Motor neuron (in vitro differentiated cells): ENCODE measurements around the gene FAM163A. TPM values are rescaled to one million over a fixed set of nuclear protein-coding genes. Genes with fewer than 3 reads are reported as not detected.
"Not testable (repeated sequence)": the region's sequence is repeated elsewhere in the genome, so short reads cannot be mapped to it uniquely, and the experiment has no call there.

Experiments used
- ATAC-seq, 8 experiments: fragments of 200-7000 bp; cut with Tn5 transposase; replicated peaks in 6 of 8; 2 replicates each; pipeline ENCODE4 v1.8.0; 2021; ENCODE audit warnings: mild to moderate bottlenecking in 8 of 8, moderate library complexity in 8 of 8
- H3K27ac ChIP-seq, 2 donors: fragments of 250-450 bp; sonication (Bioruptor Pico); 2 replicates each; pipeline ENCODE4 v1.9.0; 2021; ENCODE audit warnings: antibody characterized with exemption in 2 of 2, mild to moderate bottlenecking in 2 of 2, moderate library complexity in 1 of 2
- H3K4me1 ChIP-seq, 2 donors: fragments of 250-450 bp; sonication (Bioruptor Pico); replicated peaks in 1 of 2; 2 replicates each; pipeline ENCODE4 v1.6.1; 2021; ENCODE audit warnings: antibody characterized with exemption in 2 of 2, mild to moderate bottlenecking in 2 of 2, moderate library complexity in 1 of 2
- H3K4me3 ChIP-seq, 5 donors: fragments of 250-450 bp; sonication (Bioruptor Pico); 2 replicates each; pipeline ENCODE4 v1.9.0; 2021; ENCODE audit warnings: antibody characterized with exemption in 5 of 5, mild to moderate bottlenecking in 5 of 5, moderate library complexity in 4 of 5
- WGBS, 10 experiments: fragments of 450-650 bp; shearing (Covaris generic); methylation state at CpG; one replicate each; pipeline ENCODE4 v1.0.0; 2022; 5-methylcytosine and 5-hydroxymethylcytosine counted together
- in situ Hi-C, 9 experiments: fragments of 400-800 bp; cut with MboI; loops; one replicate each; pipeline ENCODE4 v1.15.0; 2021; ENCODE audit warnings: low sequenced_read_pairs in 9 of 9, low pct_unique_long_range_greater_than_20kb in 2 of 9; ENCODE audit not compliant: unreplicated experiment in 9 of 9
- total RNA-seq, 8 experiments: library from RNA; unstranded; fragments of 300-600 nt; gene quantifications; 2 replicates each; pipeline versions ENCODE4 v1.2.3 to v1.2.4, GENCODE V29; 2022

The FAM163A gene
- total RNA-seq: 1 to 10 TPM in 4 of 8 experiments, under 1 TPM in 4; 0.13 to 4.8 (median 1.6) TPM

- Histone ChIP-seq H3K4me3 (peak within 1 kb of the TSS; percentile 34 to 39 (median 37)), H3K27ac (no peak within 1 kb of the TSS), H3K4me1 (peaks cover 0 to 7% of the 10 kb centered on the region in 2 donors)
- in situ Hi-C loops: no loop called here
- ATAC-seq: peak in 6 of 8 experiments; percentile 57 to 83 (median 78)
- 0 to 40% (median 7%) methylated on average over 1 to 31 of the region's 92 CpGs; no CpG with 5 or more reads in 1 of the 10 experiments for WGBS, 10 experiments
Measured at GRCh38 chr1:179742717-179743678, at the start of gene FAM163A. Gene FAM163A (plus strand): TSS chr1:179743291. CDS start chr1:179813098, 69,807 bp downstream.

DNA sequence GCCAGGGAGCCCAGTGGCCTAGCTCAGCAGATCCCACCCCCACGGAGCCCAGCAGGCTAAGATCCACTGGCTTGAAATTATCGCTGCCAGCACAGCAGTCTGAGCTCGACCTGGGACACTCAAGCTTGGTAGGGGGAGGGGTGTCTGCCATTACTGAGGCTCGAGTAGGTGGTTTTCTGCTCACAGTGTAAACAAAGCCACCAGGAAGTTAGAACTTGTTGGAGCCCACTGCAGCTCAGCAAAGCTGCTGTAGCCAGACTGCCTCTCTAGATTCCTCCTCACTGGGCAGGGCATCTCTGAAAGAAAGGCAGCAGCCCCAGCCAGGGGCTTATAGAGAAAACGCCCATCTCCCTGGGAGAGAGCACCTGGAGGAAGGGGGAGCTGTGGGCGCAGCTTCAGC, 48.6 kb upstream of the FAM163A start:
- ATAC-seq, H3K27ac ChIP-seq, H3K4me3 ChIP-seq, in situ Hi-C loops, H3K4me1 ChIP-seq: not testable (repeated sequence)
- WGBS, 10 experiments: 6 to 100% (median 50%) methylated on average over 1 to 4 of the region's 6 CpGs; no CpG with 5 or more reads in 2 of the 10 experiments

DNA sequence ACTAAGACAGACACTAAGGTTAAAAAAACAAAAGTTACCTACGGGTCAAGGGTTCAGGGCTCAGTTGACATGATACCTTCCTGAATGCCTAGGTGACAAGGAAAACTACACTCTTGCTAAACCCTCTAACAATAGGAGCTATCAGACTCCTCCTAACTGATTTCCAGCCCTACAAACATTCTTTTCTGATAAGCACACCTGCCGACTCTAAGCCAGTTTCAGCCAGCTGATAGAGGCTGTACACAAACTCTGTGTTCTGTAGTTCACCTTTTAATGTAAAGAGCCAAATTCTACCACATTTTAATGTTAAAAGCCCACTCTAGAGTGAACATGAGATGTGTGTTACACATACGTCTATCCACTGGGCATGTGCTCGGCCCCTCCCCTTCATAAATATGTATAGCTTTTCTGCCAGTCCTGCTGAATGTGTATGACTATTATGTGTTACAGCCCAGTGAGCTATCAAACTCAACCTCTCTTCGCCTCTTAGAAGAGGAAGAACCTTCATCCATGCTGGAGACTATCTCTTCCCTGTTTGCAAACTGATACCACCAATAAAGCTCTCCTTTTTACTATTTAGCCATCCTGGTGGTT, 40.0 kb upstream of the FAM163A start:
- peak in 6 of 8 experiments; percentile 55 to 83 (median 68) for ATAC-seq
- Histone ChIP-seq H3K4me3 (no peak overlapping the region), H3K4me1 (peaks cover 0 to 7% of the 10 kb centered on the region in 2 donors), H3K27ac (no peak overlapping the region)
- in situ Hi-C loops: loop anchor here in 5 of 9 experiments (10.0 to 25.0 kb wide), 3 partner anchors 109 to 784 kb away; no protein-coding TSS in a partner anchor
- WGBS, 10 experiments: 37 to 100% (median 86%) methylated on average over 1 to 5 of the region's 5 CpGs

GRCh38 chr1:179706339-179706941, 36.7 kb upstream of the FAM163A start:
- in situ Hi-C loops: loop anchor here in 7 of 9 experiments (5.0 to 25.0 kb wide), 5 partner anchors 101 to 781 kb away; no protein-coding TSS in a partner anchor
- Histone ChIP-seq H3K4me1 (peaks cover 14 to 32% of the 10 kb centered on the region in 2 donors), H3K27ac (no peak overlapping the region), H3K4me3 (no peak overlapping the region)
- peak in 3 of 8 experiments; percentile 17 to 54 (median 17) for ATAC-seq
- WGBS, 10 experiments: 0 to 20% (median 1%) methylated on average over 1 to 3 of the region's 3 CpGs; no CpG with 5 or more reads in 2 of the 10 experiments

GRCh38 chr1:179707406-179707805, 35.7 kb upstream of the FAM163A start:
- ATAC-seq: no peak
- 0 to 88% (median 60%) methylated on average over 1 to 2 of the region's 2 CpGs; no CpG with 5 or more reads in 1 of the 10 experiments for WGBS, 10 experiments
- H3K4me3 ChIP-seq: no peak overlapping the region
- in situ Hi-C loops: loop anchor here in 7 of 9 experiments (5.0 to 25.0 kb wide), 5 partner anchors 100 to 780 kb away; no protein-coding TSS in a partner anchor
- no peak overlapping the region for H3K27ac ChIP-seq
- peaks cover 14 to 32% of the 10 kb centered on the region in 2 donors for H3K4me1 ChIP-seq

DNA sequence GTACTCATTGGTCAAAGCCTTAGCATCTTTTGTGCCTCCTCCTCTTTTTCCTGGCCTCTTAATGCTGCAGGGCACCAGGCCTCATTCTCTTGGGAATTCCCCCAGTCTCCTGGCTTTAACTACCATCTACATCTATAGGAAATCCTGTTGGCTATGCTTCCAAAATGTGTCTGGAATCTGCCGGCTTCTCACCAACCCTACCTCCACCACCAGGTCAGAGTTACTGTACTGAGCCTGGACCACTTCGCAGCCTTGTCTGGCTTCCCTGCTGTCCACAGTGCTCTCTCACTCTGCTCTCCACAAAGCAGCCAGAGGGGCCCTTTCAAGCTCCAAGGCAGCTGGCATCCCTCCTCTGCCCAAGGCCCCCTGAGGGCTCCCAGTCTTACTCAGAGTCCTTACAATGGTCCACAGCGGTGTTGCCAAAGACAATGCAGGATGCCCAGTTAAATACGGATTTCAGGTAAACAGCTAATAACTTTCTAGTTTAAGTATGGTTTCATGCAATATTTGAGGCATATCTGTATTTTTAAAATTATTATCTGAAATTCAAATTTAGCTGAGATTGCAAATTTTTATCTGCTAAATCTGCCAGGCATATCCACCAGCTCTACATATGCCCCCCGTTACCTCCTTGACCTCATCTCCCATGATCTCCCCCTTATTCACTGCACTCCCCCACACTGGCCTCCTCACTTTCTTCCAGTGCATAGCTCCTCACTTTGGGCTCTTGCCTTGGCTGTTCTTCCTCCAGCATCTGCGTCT, 34.5 kb upstream of the FAM163A start:
- no peak overlapping the region for H3K4me3 ChIP-seq
- peak overlapping the region in 1 of 2 donors; percentile 69 for H3K27ac ChIP-seq
- ATAC-seq: no peak
- H3K4me1 ChIP-seq: peaks cover 14 to 27% of the 10 kb centered on the region in 2 donors
- in situ Hi-C loops: loop anchor here in 7 of 9 experiments (5.0 to 25.0 kb wide), 5 partner anchors 99 to 779 kb away; no protein-coding TSS in a partner anchor
- 13 to 100% (median 85%) methylated on average over 2 to 5 of the region's 6 CpGs; no CpG with 5 or more reads in 1 of the 10 experiments for WGBS, 10 experiments

- 5 to 63% (median 30%) methylated on average over 1 to 5 of the region's 5 CpGs; no CpG with 5 or more reads in 1 of the 10 experiments for WGBS, 10 experiments
- no peak overlapping the region for H3K4me3 ChIP-seq
- peak overlapping the region; percentile 59 to 69 for H3K27ac ChIP-seq
- peaks cover 14 to 27% of the 10 kb centered on the region in 2 donors for H3K4me1 ChIP-seq
- in situ Hi-C loops: loop anchor here in 8 of 9 experiments (5.0 to 25.0 kb wide), 6 partner anchors 95 to 777 kb away; no protein-coding TSS in a partner anchor
- ATAC-seq: peak; percentile 61 to 99 (median 93)
Measured at GRCh38 chr1:179709841-179710329, 33.2 kb upstream of the FAM163A start.

DNA sequence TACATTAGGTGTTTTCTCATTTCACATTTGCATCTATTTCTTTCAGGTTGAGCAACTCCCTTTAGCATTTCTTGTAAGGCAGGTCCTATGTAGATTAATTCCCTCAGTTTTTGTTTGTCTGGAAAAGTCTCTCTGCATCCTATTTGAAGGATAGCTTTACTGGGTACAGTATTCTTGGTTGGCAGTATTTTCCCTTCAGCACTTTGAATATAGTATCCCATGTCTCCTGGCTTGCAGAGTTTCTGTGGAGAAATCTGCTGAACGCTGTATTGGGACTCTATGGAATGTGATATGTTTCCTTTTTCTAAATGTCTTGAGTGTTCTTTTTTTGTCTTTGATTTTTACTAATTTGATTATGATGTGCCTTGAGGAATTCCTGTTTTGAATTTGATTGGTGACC, 28.9 kb upstream of the FAM163A start:
- in situ Hi-C loops: loop anchor here in 5 of 9 experiments (10.0 to 25.0 kb wide), 3 partner anchors 91 to 773 kb away; no protein-coding TSS in a partner anchor
- H3K4me1 ChIP-seq: peaks cover 12 to 17% of the 10 kb centered on the region in 2 donors
- 0 to 100% (median 87%) methylated on average over 1 of the region's 1 CpG; no CpG with 5 or more reads in 2 of the 10 experiments for WGBS, 10 experiments

DNA sequence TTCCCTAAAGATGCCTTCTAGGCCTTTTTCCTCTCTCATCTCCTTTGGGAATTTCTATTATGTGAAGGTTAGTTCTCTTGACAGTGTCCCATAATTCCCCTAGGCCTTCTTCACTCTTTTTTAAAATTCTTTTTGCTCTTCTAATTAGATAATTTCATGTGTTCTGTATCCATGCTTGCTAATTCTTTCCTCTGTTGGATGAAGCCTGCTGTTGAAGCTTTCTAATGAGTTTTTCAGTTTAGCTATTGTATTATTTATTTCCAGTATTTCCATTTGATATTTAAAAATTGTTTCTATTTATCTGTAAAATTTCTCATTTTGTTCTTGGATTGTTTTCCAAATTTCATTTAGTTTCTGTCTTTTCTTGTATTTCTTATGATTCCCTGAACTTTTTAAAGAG, 28.5 kb upstream of the FAM163A start:
- peaks cover 7 to 12% of the 10 kb centered on the region in 2 donors for H3K4me1 ChIP-seq
- no peak for ATAC-seq
- H3K4me3 ChIP-seq: no peak overlapping the region
- in situ Hi-C loops: loop anchor here in 5 of 9 experiments (10.0 to 25.0 kb wide), 3 partner anchors 90 to 773 kb away; no protein-coding TSS in a partner anchor
- no peak overlapping the region for H3K27ac ChIP-seq

More for the DNA sequence above, 28.9 kb upstream of the FAM163A start:
- Histone ChIP-seq H3K4me3 (no peak overlapping the region), H3K27ac (no peak overlapping the region)
- ATAC-seq: no peak

- in situ Hi-C loops: loop anchor here in 5 of 9 experiments (10.0 to 25.0 kb wide), 3 partner anchors 86 to 768 kb away; no protein-coding TSS in a partner anchor
- no peak for ATAC-seq
Measured at GRCh38 chr1:179719272-179719671, 23.8 kb upstream of the FAM163A start.

GRCh38 chr1:179728271-179728670, 14.8 kb upstream of the FAM163A start:
- ATAC-seq: no peak
- H3K4me3 ChIP-seq: no peak overlapping the region
- in situ Hi-C loops: no loop called here
- H3K4me1 ChIP-seq: peaks cover 0 to 4% of the 10 kb centered on the region in 2 donors
- 0 to 80% (median 35%) methylated on average over 1 to 2 of the region's 2 CpGs; no CpG with 5 or more reads in 2 of the 10 experiments for WGBS, 10 experiments
- no peak overlapping the region for H3K27ac ChIP-seq

More at GRCh38 chr1:179719272-179719671, 23.8 kb upstream of the FAM163A start:
- Histone ChIP-seq H3K27ac (no peak overlapping the region), H3K4me1 (no peaks in the 10 kb centered on the region), H3K4me3 (no peak overlapping the region)
